GM18909 (cell line): ENCODE measurements around the gene SLC16A10.
A peak's percentile ranks its signal among the peaks of the same experiment; 100 is the strongest.

Source experiments
- ATAC-seq: cut with Tn5 transposase; IDR thresholded peaks from one replicate; pipeline ENCODE4 v1.9.1; 2021; ENCODE audit warnings: mild to moderate bottlenecking; ENCODE audit not compliant: unreplicated experiment, poor library complexity

Gene SLC16A10

GRCh38 chr6:111205502-111205901 lies 118.2 kb downstream of the SLC16A10 start:
- ATAC-seq, result no peak

GRCh38 chr6:111207141-111207858 lies 120.0 kb downstream of the SLC16A10 start:
- ATAC-seq, result no peak

- ATAC-seq, result no peak
These were observed 121.6 kb downstream of the SLC16A10 start for GRCh38 chr6:111208933-111209332.

GRCh38 chr6:111210194-111210728 lies 123.0 kb downstream of the SLC16A10 start:
- peak; percentile 59 for ATAC-seq

- ATAC-seq, result no peak
These were observed 124.2 kb downstream of the SLC16A10 start for GRCh38 chr6:111211411-111212030.

- no peak for ATAC-seq
These were observed 125.3 kb downstream of the SLC16A10 start for GRCh38 chr6:111212625-111213024.

GRCh38 chr6:111215131-111215530 lies 127.8 kb downstream of the SLC16A10 start:
- ATAC-seq, result no peak

GRCh38 chr6:111219785-111220184 lies 132.5 kb downstream of the SLC16A10 start:
- ATAC-seq, result no peak

GRCh38 chr6:111220383-111221031 lies 133.2 kb downstream of the SLC16A10 start:
- no peak for ATAC-seq

GRCh38 chr6:111221804-111222203 lies 134.5 kb downstream of the SLC16A10 start:
- ATAC-seq, result no peak

- ATAC-seq, result no peak
These were observed 135.0 kb downstream of the SLC16A10 start for GRCh38 chr6:111222341-111222740.

- ATAC-seq, result no peak
These were observed 140.8 kb downstream of the SLC16A10 start for GRCh38 chr6:111228094-111228493.

- no peak for ATAC-seq
These were observed 143.2 kb downstream of the SLC16A10 start for GRCh38 chr6:111230351-111231089.

- ATAC-seq, result no peak
These were observed 143.8 kb downstream of the SLC16A10 start for GRCh38 chr6:111231090-111231459.

- no peak for ATAC-seq
These were observed 150.5 kb downstream of the SLC16A10 start for GRCh38 chr6:111237852-111238251.

- no peak for ATAC-seq
These were observed 151.3 kb downstream of the SLC16A10 start for GRCh38 chr6:111238464-111239119.

- ATAC-seq, result no peak
These were observed 152.2 kb downstream of the SLC16A10 start for GRCh38 chr6:111239461-111239860.

- no peak for ATAC-seq
These were observed 155.1 kb downstream of the SLC16A10 start for GRCh38 chr6:111242452-111242851.

- ATAC-seq, result no peak
These were observed 155.8 kb downstream of the SLC16A10 start for GRCh38 chr6:111243095-111243494.

GRCh38 chr6:111248789-111249188 lies 161.5 kb downstream of the SLC16A10 start:
- no peak for ATAC-seq
